BE2C (cell line): Measurements from ENCODE around the gene GNAQ.

Experiments
- DNase-seq: peaks from one replicate; pipeline ENCODE4 v3.0.0-alpha.2; 2020
- H3K27me3 ChIP-seq: fragments of 250-450 bp; sonication (Bioruptor Pico); 2 replicates; pipeline ENCODE4 v1.5.1; 2020; ENCODE audit warnings: mild to moderate bottlenecking
- H3K36me3 ChIP-seq: fragments of 250-450 bp; sonication (Bioruptor Pico); 2 replicates; pipeline ENCODE4 v1.5.1; 2020; ENCODE audit warnings: mild to moderate bottlenecking
- H3K4me1 ChIP-seq: fragments of 250-450 bp; sonication (Bioruptor Pico); 2 replicates; pipeline ENCODE4 v1.5.1; 2020
- H3K4me3 ChIP-seq: 2 replicates; pipeline ENCODE4 v1.5.1; 2011; ENCODE audit warnings: low read depth, low read length
- H3K9me3 ChIP-seq: fragments of 250-450 bp; sonication (Bioruptor Pico); 2 replicates; pipeline ENCODE4 v1.5.1; 2020
- CTCF ChIP-seq: IDR thresholded peaks from 2 replicates; pipeline ENCODE4 v1.5.1; 2012; ENCODE audit warnings: mild to moderate bottlenecking, low read depth, low read length

Gene GNAQ

GRCh38 chr9:78046112-78046511, 14.5 kb upstream of the GNAQ start:
- DNase-seq, result no peak
- Histone ChIP-seq H3K9me3 (no peaks in the 10 kb centered on the region), H3K4me3 (no peak overlapping the region), H3K27me3 (no peaks in the 10 kb centered on the region), H3K36me3 (no peaks in the 10 kb centered on the region), H3K4me1 (no peaks in the 10 kb centered on the region)
- no peak for TF ChIP-seq CTCF

- no peak for DNase-seq
- Histone ChIP-seq H3K9me3 (no peaks in the 10 kb centered on the region), H3K27me3 (no peaks in the 10 kb centered on the region), H3K36me3 (no peaks in the 10 kb centered on the region), H3K4me1 (no peaks in the 10 kb centered on the region), H3K4me3 (no peak overlapping the region)
- TF ChIP-seq CTCF, result no peak
Measured at GRCh38 chr9:78044886-78045285, 13.3 kb upstream of the GNAQ start.

GRCh38 chr9:78044189-78044588, 12.6 kb upstream of the GNAQ start:
- no peaks in the 10 kb centered on the region for H3K27me3 ChIP-seq
- no peaks in the 10 kb centered on the region for H3K4me1 ChIP-seq
- no peaks in the 10 kb centered on the region for H3K36me3 ChIP-seq
- no peak for TF ChIP-seq CTCF
- H3K9me3 ChIP-seq, result no peaks in the 10 kb centered on the region
- no peak overlapping the region for H3K4me3 ChIP-seq
- no peak for DNase-seq

- Histone ChIP-seq H3K27me3 (no peaks in the 10 kb centered on the region), H3K4me1 (no peaks in the 10 kb centered on the region), H3K9me3 (no peaks in the 10 kb centered on the region), H3K4me3 (no peak overlapping the region), H3K36me3 (no peaks in the 10 kb centered on the region)
- TF ChIP-seq CTCF, result no peak
- no peak for DNase-seq
Measured at GRCh38 chr9:78041971-78042370, 10.4 kb upstream of the GNAQ start.

GRCh38 chr9:78040726-78041125, 9.1 kb upstream of the GNAQ start:
- no peak for DNase-seq
- TF ChIP-seq CTCF, result no peak
- Histone ChIP-seq H3K27me3 (no peaks in the 10 kb centered on the region), H3K4me1 (no peaks in the 10 kb centered on the region), H3K9me3 (no peaks in the 10 kb centered on the region), H3K4me3 (no peak overlapping the region), H3K36me3 (no peaks in the 10 kb centered on the region)

GRCh38 chr9:78038620-78039300, 7.1 kb upstream of the GNAQ start:
- Histone ChIP-seq H3K9me3 (no peaks in the 10 kb centered on the region), H3K36me3 (no peaks in the 10 kb centered on the region), H3K27me3 (no peaks in the 10 kb centered on the region), H3K4me3 (no peak overlapping the region), H3K4me1 (peaks cover 6% of the 10 kb centered on the region; the same call in 1 of the 2 replicates)
- DNase-seq, result no peak
- TF ChIP-seq CTCF, result no peak
